ENCODE data around the gene KIF1B. TPM values are rescaled to one million over a fixed set of nuclear protein-coding genes. Genes with fewer than 3 reads are reported as not detected.

Gene KIF1B
- total and polyA plus RNA-seq, 9 of the 15 experiments (the other 6 are each of a cell fraction or from before 2014, with no cell fraction given), result 2.8 to 19.8 (median 11.9) TPM

GRCh38 chr1:10181154-10181553, 29.2 kb upstream of the KIF1B start:
- intact Hi-C loops (cut with micrococcal nuclease), result no loop called here
- TF ChIP-seq ZNF444 (CRISPR knock-in tag; IDR thresholded peaks at IDR 0.05) (no peak), ZNF146 (CRISPR knock-in tag; IDR thresholded peaks at IDR 0.05; ENCODE audit: unreplicated experiment) (no peak), HDAC1 (IDR thresholded peaks at IDR 0.05) (no peak)
- no TSS peak for BruUV-seq (replicated peaks)
- Histone ChIP-seq H3K4me3 (no peak overlapping the region), H3K9me3 (replicated peaks; ENCODE audit: control insufficient read depth, insufficient read depth, low read depth, low read length) (no peaks in the 10 kb centered on the region), H3K9me1 (ENCODE audit: control insufficient read depth, insufficient read depth, low read length) (no peaks in the 10 kb centered on the region), H3K27me3 (ENCODE audit: control insufficient read depth in 2 of 2, insufficient read depth in 2 of 2, low read length in 2 of 2) (no peaks in the 10 kb centered on the region), H3K4me2 (ENCODE audit: insufficient read depth, low read length) (no peak overlapping the region), H3K9ac (ENCODE audit: insufficient read depth in 1 of 2, low read depth in 2 of 2, low read length in 2 of 2) (no peak overlapping the region), H2AFZ (ENCODE audit: low read depth, low read length) (no peak overlapping the region), H3K79me2 (ENCODE audit: control insufficient read depth, insufficient read depth, low read length) (no peaks in the 10 kb centered on the region), H3K27ac (ENCODE audit: extremely low read depth, low read depth, low read length) (no peak overlapping the region), H3K36me3 (ENCODE audit: control insufficient read depth, insufficient read depth, low read length) (peaks cover 28% of the 10 kb centered on the region), H3K4me1 (replicated peaks in 1 of 2; ENCODE audit: control insufficient read depth in 2 of 2, insufficient read depth in 2 of 2, low read length in 2 of 2) (no peaks in the 10 kb centered on the region), H4K20me1 (replicated peaks; ENCODE audit: control insufficient read depth, insufficient read depth, low read length) (no peaks in the 10 kb centered on the region)
- ChIA-PET CTCF (ENCODE audit: low intra/inter-chr PET ratio) (no interaction called here), POLR2A (no interaction called here)
- WGBS (ENCODE audit: insufficient coverage, low coverage, missing lambda C conversion rate), result 78% methylated on average over 6 of the region's 7 CpGs
- in situ Hi-C loops (cut with MboI), result no loop called here
- no peak for ATAC-seq
- no peak for DNase-seq (ENCODE audit: extremely low read depth in 1 of 4, low spot score in 3 of 4)
- FAIRE-seq, result no peak

DNA sequence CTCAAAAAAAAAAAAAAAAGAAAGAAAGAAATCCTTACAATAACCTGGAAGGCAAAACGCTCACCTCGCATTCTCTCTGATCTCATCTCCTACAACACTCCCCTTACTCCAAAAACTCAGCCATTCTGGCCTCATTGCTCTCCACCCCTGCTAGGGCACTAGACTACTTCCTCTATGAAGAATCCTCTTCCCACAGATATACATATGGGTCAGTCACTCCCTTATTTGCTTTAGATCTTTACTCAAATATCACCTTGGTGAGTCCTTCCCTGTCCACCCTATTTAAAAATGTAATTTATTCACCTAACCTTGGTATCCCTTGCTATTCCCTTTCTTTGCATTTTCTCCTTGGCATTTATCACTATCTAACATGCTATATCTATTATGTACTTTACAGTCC, 24.6 kb upstream of the KIF1B start:
- in situ Hi-C loops (cut with MboI) (no loop called here), intact Hi-C loops (cut with micrococcal nuclease) (no loop called here)
- no peak overlapping the region for H3K9ac ChIP-seq (ENCODE audit: insufficient read depth in 1 of 2, low read depth in 2 of 2, low read length in 2 of 2)
- no peaks in the 10 kb centered on the region for H3K9me3 ChIP-seq (replicated peaks; ENCODE audit: control insufficient read depth, insufficient read depth, low read depth, low read length)
- ATAC-seq, result peak; percentile 35; the same call in 2 of the 3 replicates
- H3K4me3 ChIP-seq, result no peak overlapping the region
- no peaks in the 10 kb centered on the region for H4K20me1 ChIP-seq (replicated peaks; ENCODE audit: control insufficient read depth, insufficient read depth, low read length)
- no peak for DNase-seq (ENCODE audit: extremely low read depth in 1 of 4, low spot score in 3 of 4)
- ChIA-PET CTCF (ENCODE audit: low intra/inter-chr PET ratio) (no interaction called here), POLR2A (no interaction called here)
- no peak for FAIRE-seq
- no peak overlapping the region for H2AFZ ChIP-seq (ENCODE audit: low read depth, low read length)
- H3K9me1 ChIP-seq (ENCODE audit: control insufficient read depth, insufficient read depth, low read length), result no peaks in the 10 kb centered on the region
- H3K36me3 ChIP-seq (ENCODE audit: control insufficient read depth, insufficient read depth, low read length), result peaks cover 2% of the 10 kb centered on the region; the same call in 1 of the 3 replicates
- no peak overlapping the region for H3K27ac ChIP-seq (ENCODE audit: extremely low read depth, low read depth, low read length)
- no peak overlapping the region for H3K4me2 ChIP-seq (ENCODE audit: insufficient read depth, low read length)
- H3K27me3 ChIP-seq (ENCODE audit: control insufficient read depth in 2 of 2, insufficient read depth in 2 of 2, low read length in 2 of 2), result no peaks in the 10 kb centered on the region
- 13% methylated on average over 2 of the region's 2 CpGs for WGBS (ENCODE audit: insufficient coverage, low coverage, missing lambda C conversion rate)
- no peaks in the 10 kb centered on the region for H3K4me1 ChIP-seq (replicated peaks in 1 of 2; ENCODE audit: control insufficient read depth in 2 of 2, insufficient read depth in 2 of 2, low read length in 2 of 2)
- no peaks in the 10 kb centered on the region for H3K79me2 ChIP-seq (ENCODE audit: control insufficient read depth, insufficient read depth, low read length)
- no TSS peak for BruUV-seq (replicated peaks)
- TF ChIP-seq, protein P1, sequence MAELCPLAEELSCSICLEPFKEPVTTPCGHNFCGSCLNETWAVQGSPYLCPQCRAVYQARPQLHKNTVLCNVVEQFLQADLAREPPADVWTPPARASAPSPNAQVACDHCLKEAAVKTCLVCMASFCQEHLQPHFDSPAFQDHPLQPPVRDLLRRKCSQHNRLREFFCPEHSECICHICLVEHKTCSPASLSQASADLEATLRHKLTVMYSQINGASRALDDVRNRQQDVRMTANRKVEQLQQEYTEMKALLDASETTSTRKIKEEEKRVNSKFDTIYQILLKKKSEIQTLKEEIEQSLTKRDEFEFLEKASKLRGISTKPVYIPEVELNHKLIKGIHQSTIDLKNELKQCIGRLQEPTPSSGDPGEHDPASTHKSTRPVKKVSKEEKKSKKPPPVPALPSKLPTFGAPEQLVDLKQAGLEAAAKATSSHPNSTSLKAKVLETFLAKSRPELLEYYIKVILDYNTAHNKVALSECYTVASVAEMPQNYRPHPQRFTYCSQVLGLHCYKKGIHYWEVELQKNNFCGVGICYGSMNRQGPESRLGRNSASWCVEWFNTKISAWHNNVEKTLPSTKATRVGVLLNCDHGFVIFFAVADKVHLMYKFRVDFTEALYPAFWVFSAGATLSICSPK (IDR thresholded peaks at IDR 0.05; ENCODE audit: borderline replicate concordance), result no peak
- TF ChIP-seq HDGF (IDR thresholded peaks at IDR 0.05) (no peak), MEF2A (IDR thresholded peaks at IDR 0.05; ENCODE audit: control insufficient read depth, low read depth, low read length) (no peak), EHMT2 (IDR thresholded peaks at IDR 0.05) (no peak), ZZZ3 (IDR thresholded peaks at IDR 0.05) (no peak)
- TF ChIP-seq, protein P2, sequence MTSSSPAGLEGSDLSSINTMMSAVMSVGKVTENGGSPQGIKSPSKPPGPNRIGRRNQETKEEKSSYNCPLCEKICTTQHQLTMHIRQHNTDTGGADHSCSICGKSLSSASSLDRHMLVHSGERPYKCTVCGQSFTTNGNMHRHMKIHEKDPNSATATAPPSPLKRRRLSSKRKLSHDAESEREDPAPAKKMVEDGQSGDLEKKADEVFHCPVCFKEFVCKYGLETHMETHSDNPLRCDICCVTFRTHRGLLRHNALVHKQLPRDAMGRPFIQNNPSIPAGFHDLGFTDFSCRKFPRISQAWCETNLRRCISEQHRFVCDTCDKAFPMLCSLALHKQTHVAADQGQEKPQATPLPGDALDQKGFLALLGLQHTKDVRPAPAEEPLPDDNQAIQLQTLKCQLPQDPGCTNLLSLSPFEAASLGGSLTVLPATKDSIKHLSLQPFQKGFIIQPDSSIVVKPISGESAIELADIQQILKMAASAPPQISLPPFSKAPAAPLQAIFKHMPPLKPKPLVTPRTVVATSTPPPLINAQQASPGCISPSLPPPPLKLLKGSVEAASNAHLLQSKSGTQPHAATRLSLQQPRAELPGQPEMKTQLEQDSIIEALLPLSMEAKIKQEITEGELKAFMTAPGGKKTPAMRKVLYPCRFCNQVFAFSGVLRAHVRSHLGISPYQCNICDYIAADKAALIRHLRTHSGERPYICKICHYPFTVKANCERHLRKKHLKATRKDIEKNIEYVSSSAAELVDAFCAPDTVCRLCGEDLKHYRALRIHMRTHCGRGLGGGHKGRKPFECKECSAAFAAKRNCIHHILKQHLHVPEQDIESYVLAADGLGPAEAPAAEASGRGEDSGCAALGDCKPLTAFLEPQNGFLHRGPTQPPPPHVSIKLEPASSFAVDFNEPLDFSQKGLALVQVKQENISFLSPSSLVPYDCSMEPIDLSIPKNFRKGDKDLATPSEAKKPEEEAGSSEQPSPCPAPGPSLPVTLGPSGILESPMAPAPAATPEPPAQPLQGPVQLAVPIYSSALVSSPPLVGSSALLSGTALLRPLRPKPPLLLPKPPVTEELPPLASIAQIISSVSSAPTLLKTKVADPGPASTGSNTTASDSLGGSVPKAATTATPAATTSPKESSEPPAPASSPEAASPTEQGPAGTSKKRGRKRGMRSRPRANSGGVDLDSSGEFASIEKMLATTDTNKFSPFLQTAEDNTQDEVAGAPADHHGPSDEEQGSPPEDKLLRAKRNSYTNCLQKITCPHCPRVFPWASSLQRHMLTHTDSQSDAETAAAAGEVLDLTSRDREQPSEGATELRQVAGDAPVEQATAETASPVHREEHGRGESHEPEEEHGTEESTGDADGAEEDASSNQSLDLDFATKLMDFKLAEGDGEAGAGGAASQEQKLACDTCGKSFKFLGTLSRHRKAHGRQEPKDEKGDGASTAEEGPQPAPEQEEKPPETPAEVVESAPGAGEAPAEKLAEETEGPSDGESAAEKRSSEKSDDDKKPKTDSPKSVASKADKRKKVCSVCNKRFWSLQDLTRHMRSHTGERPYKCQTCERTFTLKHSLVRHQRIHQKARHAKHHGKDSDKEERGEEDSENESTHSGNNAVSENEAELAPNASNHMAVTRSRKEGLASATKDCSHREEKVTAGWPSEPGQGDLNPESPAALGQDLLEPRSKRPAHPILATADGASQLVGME (CRISPR knock-in tag; IDR thresholded peaks at IDR 0.05), result no peak
